OCI-LY7 (cell line): ENCODE results near the gene TEX14. TPM values are rescaled to one million over a fixed set of nuclear protein-coding genes. Genes with fewer than 3 reads are reported as not detected.

ENCODE experiments used
- BruUV-seq: library from RNA; stranded (reverse); fragments of 400-500 nt; replicated peaks from 2 replicates; lab custom pipeline; 2021; lab: Mats Ljungman, UMichigan
- CTCF ChIA-PET: fragments of 300-600 bp; sonication (Branson Sonifier 250); formaldehyde crosslinking; loops from one replicate; lab custom pipeline; 2022; ENCODE audit warnings: antibody characterized with exemption; ENCODE audit not compliant: unreplicated experiment; lab: Charles Lee
- POLR2A ChIA-PET: fragments of 300-600 bp; sonication (Branson Sonifier 250); formaldehyde crosslinking; loops from one replicate; lab custom pipeline; 2022; ENCODE audit warnings: antibody characterized with exemption; lab: Charles Lee
- DNase-seq: peaks from one replicate; pipeline ENCODE4 v3.0.0-alpha.2; 2015; ENCODE audit warnings: low spot score
- H2AFZ ChIP-seq: fragments of 200-600 bp; sonication (generic), shearing (Covaris generic); 2 replicates; pipeline ENCODE4 v1.6.1; 2014; ENCODE audit warnings: mild to moderate bottlenecking, antibody characterized with exemption, low read length, moderate library complexity
- H3K27ac ChIP-seq: fragments of 200-600 bp; sonication (generic); 2 replicates; pipeline ENCODE4 v1.5.1; 2014; ENCODE audit warnings: mixed run types, low read depth, mild to moderate bottlenecking, moderate library complexity, low read length, inconsistent platforms; ENCODE audit not compliant: poor library complexity, severe bottlenecking
- H3K36me3 ChIP-seq: fragments of 200-600 bp; sonication (generic); 2 replicates; pipeline ENCODE4 v1.6.1; 2014; ENCODE audit warnings: mild to moderate bottlenecking, antibody characterized with exemption, low read length, moderate library complexity, mixed read lengths; ENCODE audit not compliant: insufficient read depth
- H3K4me1 ChIP-seq: fragments of 200-600 bp; sonication (generic); 2 replicates; pipeline ENCODE4 v1.5.1; 2014; ENCODE audit warnings: mild to moderate bottlenecking, low read length; ENCODE audit not compliant: insufficient read depth, poor library complexity, severe bottlenecking
- H3K4me2 ChIP-seq: fragments of 200-600 bp; sonication (generic); 2 replicates; pipeline ENCODE4 v1.6.1; 2014; ENCODE audit warnings: mild to moderate bottlenecking, low read length
- H3K4me3 ChIP-seq: fragments of 200-600 bp; sonication (generic); 2 replicates; pipeline ENCODE4 v1.5.1; 2014; ENCODE audit warnings: mild to moderate bottlenecking, low read depth, low read length; ENCODE audit not compliant: poor library complexity, severe bottlenecking
- H3K79me2 ChIP-seq: fragments of 200-600 bp; sonication (generic); 2 replicates; pipeline ENCODE4 v1.6.1; 2016; ENCODE audit warnings: low read depth, mild to moderate bottlenecking, low read length, moderate library complexity, mixed read lengths; ENCODE audit not compliant: insufficient read depth
- H3K9me2 ChIP-seq: fragments of 200-600 bp; sonication (generic); 2 replicates; pipeline ENCODE4 v1.6.1; 2016; ENCODE audit warnings: mild to moderate bottlenecking, low read length, mixed read lengths; ENCODE audit not compliant: insufficient read depth
- H3K9me3 ChIP-seq: fragments of 200-600 bp; sonication (generic); 2 replicates; pipeline ENCODE4 v1.6.1; 2014; ENCODE audit warnings: mild to moderate bottlenecking, mixed run types, low read length, mixed read lengths
- H4K20me1 ChIP-seq: fragments of 200-600 bp; sonication (generic); 2 replicates; pipeline ENCODE4 v1.6.1; 2014; ENCODE audit warnings: mild to moderate bottlenecking, antibody characterized with exemption, low read length, moderate library complexity, mixed read lengths; ENCODE audit not compliant: insufficient read depth
- CTCF ChIP-seq: fragments of 200-600 bp; sonication (generic); conservative IDR thresholded peaks from 2 replicates; pipeline ENCODE4 v1.5.1; 2014; ENCODE audit warnings: mild to moderate bottlenecking, antibody characterized with exemption, low read length, moderate library complexity, mixed read lengths
- EZH2phosphoT487 ChIP-seq: fragments of 200-600 bp; sonication (generic); IDR thresholded peaks from 2 replicates; pipeline ENCODE4 v1.6.1; 2018; ENCODE audit warnings: low read depth, borderline replicate concordance, mild to moderate bottlenecking, mixed run types, antibody characterized with exemption, low read length, moderate library complexity, mixed read lengths
- intact Hi-C: fragments of 100-400 bp; cut with micrococcal nuclease; formaldehyde crosslinking; loops from one replicate; pipeline ENCODE4 v1.10.0; 2022; ENCODE audit not compliant: unreplicated experiment
- total RNA-seq, 2 experiments: library from RNA; depleted of rRNA in 1 of 2; stranded (reverse); fragments of >200 nt in 1 of 2; shearing (Covaris generic) in 1 of 2; gene quantifications; 2 replicates each; pipeline ENCODE4 v1.2.3, GENCODE V29; 2014 to 2022

Gene TEX14
- total RNA-seq, 2 experiments from 2014 or later, result 0.69 to 2.3 TPM

- H3K9me2 ChIP-seq, result no peaks in the 10 kb centered on the region
- no peak for DNase-seq
- no peak overlapping the region for H3K27ac ChIP-seq
- intact Hi-C loops, result no loop called here
- H3K36me3 ChIP-seq, result no peaks in the 10 kb centered on the region
- BruUV-seq, result no TSS peak
- TF ChIP-seq CTCF (no peak), EZH2phosphoT487 (no peak)
- no peaks in the 10 kb centered on the region for H3K79me2 ChIP-seq
- CTCF ChIA-PET, result no interaction called here
- no peaks in the 10 kb centered on the region for H4K20me1 ChIP-seq
- no peak overlapping the region for H2AFZ ChIP-seq
- H3K9me3 ChIP-seq, result no peaks in the 10 kb centered on the region
- H3K4me1 ChIP-seq, result no peaks in the 10 kb centered on the region
- no peak overlapping the region for H3K4me2 ChIP-seq
- H3K4me3 ChIP-seq, result no peak overlapping the region
- POLR2A ChIA-PET, result interaction anchor here (1.3 kb wide), 1 partner anchor 16 kb away, joined by 7 read pairs; no protein-coding TSS in a partner anchor
Measured at GRCh38 chr17:58648236-58648635, 43.6 kb downstream of the TEX14 start.

- intact Hi-C loops, result no loop called here
- H3K36me3 ChIP-seq, result no peaks in the 10 kb centered on the region
- CTCF ChIA-PET, result no interaction called here
- TF ChIP-seq CTCF, result no peak
- no peak for TF ChIP-seq EZH2phosphoT487
- H3K4me3 ChIP-seq, result no peak overlapping the region
- no peaks in the 10 kb centered on the region for H4K20me1 ChIP-seq
- BruUV-seq, result no TSS peak
- POLR2A ChIA-PET, result interaction anchor here (0.6 to 3.5 kb wide), 3 partner anchors 12 to 925 kb away, joined by 3 to 33 read pairs (median 3); no protein-coding TSS in a partner anchor
- DNase-seq, result no peak
- H3K4me2 ChIP-seq, result no peak overlapping the region
- H3K9me2 ChIP-seq, result no peaks in the 10 kb centered on the region
- H3K9me3 ChIP-seq, result no peaks in the 10 kb centered on the region
- H3K79me2 ChIP-seq, result no peaks in the 10 kb centered on the region
- H2AFZ ChIP-seq, result no peak overlapping the region
- no peaks in the 10 kb centered on the region for H3K4me1 ChIP-seq
- H3K27ac ChIP-seq, result no peak overlapping the region
Measured at GRCh38 chr17:58643147-58643546, 48.7 kb downstream of the TEX14 start.

GRCh38 chr17:58641887-58642311 is 49.9 kb downstream of the TEX14 start:
- Histone ChIP-seq H4K20me1 (no peaks in the 10 kb centered on the region), H3K79me2 (no peaks in the 10 kb centered on the region), H3K27ac (no peak overlapping the region), H3K4me3 (no peak overlapping the region), H2AFZ (no peak overlapping the region), H3K4me2 (no peak overlapping the region), H3K9me3 (no peaks in the 10 kb centered on the region), H3K36me3 (no peaks in the 10 kb centered on the region), H3K4me1 (no peaks in the 10 kb centered on the region), H3K9me2 (no peaks in the 10 kb centered on the region)
- BruUV-seq, result no TSS peak
- TF ChIP-seq EZH2phosphoT487 (no peak), CTCF (no peak)
- CTCF ChIA-PET, result no interaction called here
- no peak for DNase-seq
- intact Hi-C loops, result no loop called here
- POLR2A ChIA-PET, result interaction anchor here (3.5 kb wide), 1 partner anchor 10 kb away, joined by 33 read pairs; no protein-coding TSS in a partner anchor
